ENCODE data around the gene RABL6. TPM values are rescaled to one million over a fixed set of nuclear protein-coding genes. Genes with fewer than 3 reads are reported as not detected.

Gene RABL6
- total RNA-seq, 2 experiments from 2014 or later, result 46.4 to 48.5 TPM

- Histone ChIP-seq H3K27me3 (ENCODE audit: control insufficient read depth in 1 of 2, insufficient read depth in 2 of 2, low read length in 2 of 2) (no peaks in the 10 kb centered on the region), H3K36me3 (ENCODE audit: insufficient read depth, low read length) (peaks cover 31% of the 10 kb centered on the region), H3K4me3 (ENCODE audit: low read length) (no peak overlapping the region), H3K27ac (ENCODE audit: low read depth in 1 of 2, low read length in 2 of 2) (no peak overlapping the region), H3K9me3 (ENCODE audit: control insufficient read depth in 1 of 2, insufficient read depth in 1 of 2, low read length in 2 of 2) (no peaks in the 10 kb centered on the region), H3K4me1 (ENCODE audit: insufficient read depth, low read length) (peaks cover 16% of the 10 kb centered on the region)
- intact Hi-C loops (cut with DNase I, micrococcal nuclease), result no loop called here
- no peak for TF ChIP-seq CTCF (IDR thresholded peaks at IDR 0.05)
- H3K36me3 Mint-ChIP-seq (ENCODE audit: low read depth), result peaks cover 22% of the 10 kb centered on the region
- DNase-seq, result peak in 1 of 14 experiments; percentile 13
- H3K9me3 Mint-ChIP-seq, result no peaks in the 10 kb centered on the region
- H3K4me3 Mint-ChIP-seq, result no peak overlapping the region
- ATAC-seq (ENCODE audit: poor library complexity), result no peak
- H3K27me3 Mint-ChIP-seq, result no peaks in the 10 kb centered on the region
- peaks cover 15% of the 10 kb centered on the region for H3K4me1 Mint-ChIP-seq (ENCODE audit: low read depth)
- no peak overlapping the region for H3K27ac Mint-ChIP-seq
- ChIA-PET POLR2A (interaction anchor here (1.0 to 1.2 kb wide), 2 partner anchors 21 to 26 kb away, joined by 3 read pairs; partner anchors contain the start of gene TRAF2), CTCF (interaction anchor here (1.9 kb wide), 1 partner anchor 18 kb away, joined by 6 read pairs; the partner anchor contains the start of gene AJM1)
Measured at GRCh38 chr9:136860529-136860928, 52.8 kb downstream of the RABL6 start.

- Histone ChIP-seq H3K27ac (ENCODE audit: low read depth in 1 of 2, low read length in 2 of 2) (no peak overlapping the region), H3K27me3 (ENCODE audit: control insufficient read depth in 1 of 2, insufficient read depth in 2 of 2, low read length in 2 of 2) (no peaks in the 10 kb centered on the region), H3K4me3 (ENCODE audit: low read length) (no peak overlapping the region), H3K4me1 (ENCODE audit: insufficient read depth, low read length) (peaks cover 16% of the 10 kb centered on the region), H3K9me3 (ENCODE audit: control insufficient read depth in 1 of 2, insufficient read depth in 1 of 2, low read length in 2 of 2) (no peaks in the 10 kb centered on the region), H3K36me3 (ENCODE audit: insufficient read depth, low read length) (peaks cover 31% of the 10 kb centered on the region)
- H3K4me3 Mint-ChIP-seq, result no peak overlapping the region
- H3K4me1 Mint-ChIP-seq (ENCODE audit: low read depth), result peaks cover 15% of the 10 kb centered on the region
- ATAC-seq (ENCODE audit: poor library complexity) (no peak), DNase-seq (peak in 1 of 14 experiments; percentile 9)
- TF ChIP-seq CTCF (IDR thresholded peaks at IDR 0.05), result no peak
- intact Hi-C loops (cut with DNase I, micrococcal nuclease), result no loop called here
- peaks cover 22% of the 10 kb centered on the region for H3K36me3 Mint-ChIP-seq (ENCODE audit: low read depth)
- H3K27ac Mint-ChIP-seq, result no peak overlapping the region
- POLR2A ChIA-PET, result interaction anchor here (1.0 to 1.2 kb wide), 2 partner anchors 20 to 25 kb away, joined by 3 read pairs; partner anchors contain the start of gene TRAF2
- CTCF ChIA-PET, result interaction anchor here (0.5 to 1.9 kb wide), 2 partner anchors 19 to 103 kb away, joined by 3 to 6 read pairs; partner anchors contain the start of gene AJM1
- no peaks in the 10 kb centered on the region for H3K9me3 Mint-ChIP-seq
- H3K27me3 Mint-ChIP-seq, result no peaks in the 10 kb centered on the region
Measured at GRCh38 chr9:136860933-136861873, 53.5 kb downstream of the RABL6 start.

- POLR2A ChIA-PET, result interaction anchor here (1.0 kb wide), 1 partner anchor 24 kb away, joined by 3 read pairs; the partner anchor contains the start of gene TRAF2
- CTCF ChIA-PET, result interaction anchor here (1.9 kb wide), 1 partner anchor 20 kb away, joined by 6 read pairs; the partner anchor contains the start of gene AJM1
- Mint-ChIP-seq H3K4me3 (peak overlapping the region; percentile 11), H3K4me1 (ENCODE audit: low read depth) (peaks cover 15% of the 10 kb centered on the region), H3K36me3 (ENCODE audit: low read depth) (peaks cover 22% of the 10 kb centered on the region), H3K9me3 (no peaks in the 10 kb centered on the region), H3K27me3 (no peaks in the 10 kb centered on the region), H3K27ac (no peak overlapping the region)
- no peak overlapping the region for H3K4me3 ChIP-seq (ENCODE audit: low read length)
- DNase-seq (no peak), ATAC-seq (ENCODE audit: poor library complexity) (no peak)
- H3K4me1 ChIP-seq (ENCODE audit: insufficient read depth, low read length), result peaks cover 21% of the 10 kb centered on the region
- no peaks in the 10 kb centered on the region for H3K9me3 ChIP-seq (ENCODE audit: control insufficient read depth in 1 of 2, insufficient read depth in 1 of 2, low read length in 2 of 2)
- no peaks in the 10 kb centered on the region for H3K27me3 ChIP-seq (ENCODE audit: control insufficient read depth in 1 of 2, insufficient read depth in 2 of 2, low read length in 2 of 2)
- intact Hi-C loops (cut with DNase I, micrococcal nuclease), result no loop called here
- H3K27ac ChIP-seq (ENCODE audit: low read depth in 1 of 2, low read length in 2 of 2), result no peak overlapping the region
- peaks cover 31% of the 10 kb centered on the region for H3K36me3 ChIP-seq (ENCODE audit: insufficient read depth, low read length)
- TF ChIP-seq CTCF (IDR thresholded peaks at IDR 0.05), result no peak
Measured at GRCh38 chr9:136861874-136862457, 54.2 kb downstream of the RABL6 start.

Data from CD4-positive, alpha-beta T cell (primary cell).